ENCODE measurements around the gene MAPK6.
A peak's percentile ranks its signal among the peaks of the same experiment; 100 is the strongest.

MAPK6 gene

DNA sequence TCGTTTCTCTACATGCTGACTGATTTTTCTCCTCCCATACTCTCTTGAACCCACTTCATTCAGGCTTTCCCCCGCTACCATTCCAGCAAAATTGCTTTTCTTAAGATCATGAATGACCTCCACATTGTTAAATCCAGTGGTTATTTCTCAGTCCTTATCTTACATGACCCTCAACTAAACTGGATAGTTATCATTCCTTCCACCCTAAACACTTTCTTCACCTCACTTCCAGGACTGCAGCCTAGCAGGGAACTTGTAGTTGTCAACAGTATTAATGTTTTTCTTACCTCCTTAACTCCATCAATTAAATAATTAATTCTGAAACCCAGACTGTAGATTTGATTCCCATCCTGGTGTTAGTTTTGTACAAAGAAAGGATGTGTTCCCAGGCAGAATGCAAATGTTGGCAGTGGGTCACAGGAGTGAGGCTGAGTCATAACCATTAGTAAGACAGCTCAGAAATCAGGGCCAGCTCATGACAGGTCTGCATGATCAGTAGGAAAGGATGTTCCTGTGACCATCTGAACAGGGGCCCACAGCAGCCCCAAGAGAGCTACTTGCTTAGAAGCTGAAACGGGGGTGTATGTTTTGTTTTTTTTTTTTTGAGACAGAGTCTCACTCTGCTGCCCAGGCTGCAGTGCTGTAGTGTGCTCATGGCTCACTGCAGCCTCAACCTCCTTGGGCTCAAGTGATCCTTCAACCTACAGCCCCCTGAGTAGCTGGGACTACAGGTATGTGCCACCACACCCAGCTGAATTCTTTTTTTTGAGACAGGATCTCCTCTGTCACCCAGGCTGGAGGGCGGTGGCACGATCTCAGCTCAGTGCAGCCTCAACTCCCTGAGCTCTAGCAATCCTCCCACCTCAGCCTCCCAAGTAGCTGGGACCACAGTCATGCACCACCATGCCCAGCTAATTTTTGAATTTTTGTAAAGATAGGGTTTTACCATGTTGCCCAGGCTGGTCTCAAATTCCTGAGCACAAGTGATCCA, 84.5 kb downstream of the MAPK6 start:
- DNase-seq: peak; percentile 91 to 95 (median 94)

DNA sequence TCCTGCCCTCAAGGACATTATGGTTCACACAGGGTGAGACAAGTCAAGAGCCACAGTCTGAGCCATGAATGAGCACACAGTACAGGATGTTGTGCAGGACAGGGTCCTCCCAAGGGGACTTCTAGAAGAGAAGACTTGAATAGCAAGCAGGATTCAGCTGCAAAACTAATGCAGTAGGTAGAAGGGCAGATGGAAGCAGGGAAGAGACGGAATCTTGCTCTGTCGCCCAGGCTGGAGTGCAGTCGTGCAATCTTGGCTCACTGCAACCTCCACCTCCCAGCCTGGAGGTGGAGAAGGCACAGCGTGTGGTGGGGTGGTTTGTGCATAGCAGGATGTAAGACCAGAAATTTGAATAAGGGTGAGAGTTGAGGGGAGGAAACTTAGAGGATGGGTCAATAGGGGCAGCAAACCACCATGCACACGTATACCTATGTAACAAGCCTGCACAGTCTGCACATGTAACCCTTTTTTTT, 85.5 kb downstream of the MAPK6 start:
- DNase-seq: no peak

DNA sequence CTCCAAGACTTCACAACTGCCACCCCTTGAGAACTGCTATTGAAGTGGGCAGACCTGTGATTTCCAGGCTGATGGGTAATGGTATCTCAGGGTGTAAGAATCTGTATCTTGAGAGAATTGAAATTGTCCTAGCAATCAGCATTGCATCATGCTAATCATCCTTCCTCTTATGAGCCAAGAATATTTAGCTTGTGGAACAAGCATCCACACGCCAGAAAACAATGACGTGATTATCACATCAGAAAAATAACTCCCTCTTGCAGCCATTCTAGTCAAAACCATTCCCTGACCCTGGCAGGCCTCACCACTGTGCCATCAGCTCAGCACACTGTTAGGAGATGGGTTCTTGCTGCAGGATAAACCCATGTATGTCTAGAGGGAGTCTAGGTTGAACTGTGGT, 86.8 kb downstream of the MAPK6 start:
- peak; percentile 65 to 82 (median 81) for DNase-seq

DNA sequence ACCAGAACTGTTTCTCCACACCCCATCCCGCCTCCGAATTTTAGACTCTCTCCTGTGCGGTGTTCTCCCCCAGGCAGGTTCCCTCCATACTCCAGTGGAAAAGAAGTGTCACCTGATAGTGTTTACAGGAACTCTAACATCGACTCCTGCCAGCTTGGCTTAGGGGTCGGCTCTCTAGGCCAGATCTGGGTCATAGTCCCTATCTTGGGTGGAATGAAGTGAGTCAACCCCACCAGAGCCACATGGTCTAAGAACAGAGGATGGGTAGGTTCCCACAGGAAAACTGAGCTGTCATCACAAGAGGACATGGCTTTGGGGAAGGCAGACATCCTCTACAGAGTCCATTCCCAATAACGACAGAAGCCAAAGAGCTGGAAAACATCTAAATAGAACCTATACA, 87.6 kb downstream of the MAPK6 start:
- no peak for DNase-seq

DNA sequence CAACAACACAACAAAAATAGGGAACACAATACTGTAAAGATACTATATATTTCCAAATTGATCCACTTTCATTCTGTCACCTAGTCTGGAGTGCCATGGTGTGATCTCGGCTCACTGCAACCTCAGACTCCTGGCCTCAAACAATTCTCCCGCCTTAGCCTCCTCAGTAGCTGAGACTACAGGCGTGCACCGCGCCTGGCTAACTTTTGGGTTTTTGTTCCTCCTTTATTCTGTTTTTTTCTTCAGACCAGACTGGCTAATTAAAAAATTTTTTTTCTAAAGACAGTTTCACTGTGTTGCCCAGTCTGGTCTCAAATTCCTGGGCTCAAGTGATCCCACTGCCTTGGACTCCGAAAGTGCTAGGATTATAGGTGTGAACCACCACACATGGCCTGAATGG, 88.2 kb downstream of the MAPK6 start:
- DNase-seq: no peak

DNA sequence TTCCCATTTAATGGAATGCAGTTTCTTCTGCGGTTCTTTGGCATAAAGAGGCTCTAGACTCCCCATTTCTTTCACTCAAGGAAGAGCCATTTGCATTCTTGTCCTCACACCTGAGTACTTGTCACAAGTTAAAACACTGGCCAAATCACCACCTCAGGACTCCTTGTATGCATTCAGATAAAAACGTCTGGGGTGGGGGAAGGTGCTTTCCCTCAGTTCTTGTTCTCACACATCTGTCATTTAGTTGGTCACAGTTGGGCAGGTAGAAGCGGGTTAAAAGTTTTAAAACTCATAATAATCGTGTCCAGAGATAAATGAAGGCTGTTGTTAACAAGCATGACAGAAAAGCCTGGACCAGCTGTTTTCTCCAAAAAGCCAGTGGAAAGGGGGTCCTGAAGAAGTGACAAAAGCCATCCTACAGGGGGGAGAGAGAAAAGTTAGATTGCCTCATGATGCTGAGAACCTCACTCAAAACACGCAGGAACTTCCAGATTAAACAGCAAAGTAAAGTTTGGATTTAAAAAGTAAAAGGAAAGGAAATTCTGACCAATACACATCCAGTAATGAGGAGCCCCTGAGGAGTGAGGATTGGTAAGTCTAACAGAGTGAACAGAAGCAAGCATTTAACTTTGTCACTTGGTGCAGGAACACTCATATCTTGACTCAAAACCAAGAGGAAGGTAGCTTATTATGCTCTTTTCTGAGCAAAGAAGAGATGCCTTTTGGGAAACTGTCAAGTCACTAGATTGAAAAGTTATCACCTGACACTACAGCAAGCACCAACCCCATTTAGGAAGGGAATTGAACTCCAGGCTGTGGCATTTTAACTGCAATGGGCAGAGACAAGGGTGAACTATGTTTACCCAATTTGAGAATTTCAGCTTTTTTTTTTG, 90.8 kb downstream of the MAPK6 start:
- DNase-seq: no peak

DNA sequence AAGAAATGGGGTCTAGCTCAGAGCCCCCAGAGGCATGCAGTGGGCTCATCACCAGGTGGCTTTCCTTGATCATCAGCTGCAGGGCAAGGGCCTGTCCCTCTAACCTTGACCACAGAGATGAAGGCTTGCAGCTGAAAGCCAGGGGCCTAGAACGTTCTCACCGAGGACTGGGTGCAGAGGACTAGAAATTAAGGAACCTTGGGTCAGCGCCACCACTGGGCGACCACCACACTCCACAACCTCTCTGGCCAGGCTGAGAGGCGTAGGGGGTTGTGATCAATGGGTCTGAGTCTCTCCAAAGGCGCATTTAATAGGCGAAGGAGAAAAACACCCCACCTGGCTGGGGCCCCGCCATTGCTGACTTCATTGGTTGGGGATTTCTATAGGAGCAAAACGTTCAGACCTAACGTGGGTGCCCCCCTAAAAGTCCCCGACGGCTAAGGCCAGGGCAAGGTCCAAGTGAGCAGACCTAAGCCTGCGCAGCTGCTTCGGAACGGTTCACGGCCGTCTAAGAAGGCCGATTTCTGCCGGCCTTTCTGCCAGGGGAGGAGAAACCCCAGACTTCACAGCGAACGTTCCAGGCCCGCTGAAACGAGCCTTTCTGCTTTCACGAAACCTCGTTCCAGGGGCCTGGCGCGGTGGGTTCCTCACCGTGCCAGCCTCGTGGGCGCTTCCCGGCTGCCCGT, 92.6 kb downstream of the MAPK6 start:
- no peak for DNase-seq

DNA sequence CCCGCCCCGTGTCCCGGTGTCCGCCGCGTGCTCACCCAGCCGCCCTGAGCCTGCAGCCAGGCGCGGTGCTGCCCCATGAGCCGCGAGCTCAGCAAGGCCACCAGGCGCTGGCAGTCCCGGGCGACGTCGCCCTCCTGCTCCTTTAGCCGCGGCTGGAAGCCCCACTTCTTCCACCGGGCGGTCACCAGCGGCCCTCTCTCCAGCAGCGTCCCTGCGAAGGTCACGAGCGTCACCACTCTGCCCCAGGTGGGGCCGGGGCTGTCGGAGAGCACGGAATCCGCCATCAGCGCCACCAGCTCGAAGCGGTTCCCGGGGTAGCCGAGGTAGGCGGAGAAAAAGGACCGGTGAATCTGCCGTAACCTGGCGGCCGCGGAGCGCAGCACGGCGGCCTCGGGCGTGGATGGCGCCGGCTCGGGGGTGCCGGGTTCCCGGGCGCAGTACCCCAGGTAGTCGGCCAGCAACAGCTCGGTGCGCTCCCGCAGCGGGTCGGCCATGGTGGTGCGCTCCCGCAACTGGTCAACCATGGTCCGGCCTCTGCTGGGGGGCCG, 93.3 kb downstream of the MAPK6 start:
- DNase-seq: peak in 1 of 3 donors; percentile 61

DNA sequence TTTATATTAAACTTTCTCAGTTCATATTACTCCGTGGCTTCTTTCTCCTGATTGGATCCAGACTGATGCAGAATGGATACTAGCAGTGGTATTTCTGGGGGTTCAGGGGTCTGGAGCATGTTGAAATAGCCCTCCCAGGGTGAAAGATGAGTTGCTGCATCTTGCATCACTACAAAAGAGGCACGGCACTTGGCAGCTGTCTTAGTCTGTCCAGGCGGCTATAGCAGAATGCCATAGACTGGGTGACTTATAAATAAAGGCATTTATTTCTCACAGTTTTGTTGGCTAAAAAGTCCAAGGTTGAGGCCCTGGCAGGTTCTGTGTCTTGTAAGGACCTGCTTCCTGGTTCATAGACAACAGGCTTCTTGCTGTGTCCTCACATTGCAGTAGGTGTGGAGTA, 94.2 kb downstream of the MAPK6 start:
- no peak for DNase-seq

DNA sequence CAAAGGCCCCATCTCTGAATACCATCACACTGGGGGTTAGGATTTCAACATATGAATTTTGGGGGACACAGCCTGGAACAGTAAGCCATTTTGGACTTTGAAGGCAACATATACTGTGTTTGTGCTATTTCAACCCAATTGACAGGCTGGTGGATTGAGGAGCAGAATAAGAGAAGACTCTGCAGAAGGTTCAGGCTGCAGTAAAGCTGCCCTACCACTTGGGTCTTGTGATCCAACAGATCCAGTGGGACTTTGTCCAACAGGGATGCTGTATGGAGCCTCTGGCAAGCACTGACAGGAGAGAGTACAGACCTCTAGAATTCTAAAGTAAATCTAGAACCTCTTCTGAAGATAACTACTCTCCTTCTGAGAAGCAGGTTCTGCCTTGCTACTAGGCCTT, 94.7 kb downstream of the MAPK6 start:
- DNase-seq: no peak

DNA sequence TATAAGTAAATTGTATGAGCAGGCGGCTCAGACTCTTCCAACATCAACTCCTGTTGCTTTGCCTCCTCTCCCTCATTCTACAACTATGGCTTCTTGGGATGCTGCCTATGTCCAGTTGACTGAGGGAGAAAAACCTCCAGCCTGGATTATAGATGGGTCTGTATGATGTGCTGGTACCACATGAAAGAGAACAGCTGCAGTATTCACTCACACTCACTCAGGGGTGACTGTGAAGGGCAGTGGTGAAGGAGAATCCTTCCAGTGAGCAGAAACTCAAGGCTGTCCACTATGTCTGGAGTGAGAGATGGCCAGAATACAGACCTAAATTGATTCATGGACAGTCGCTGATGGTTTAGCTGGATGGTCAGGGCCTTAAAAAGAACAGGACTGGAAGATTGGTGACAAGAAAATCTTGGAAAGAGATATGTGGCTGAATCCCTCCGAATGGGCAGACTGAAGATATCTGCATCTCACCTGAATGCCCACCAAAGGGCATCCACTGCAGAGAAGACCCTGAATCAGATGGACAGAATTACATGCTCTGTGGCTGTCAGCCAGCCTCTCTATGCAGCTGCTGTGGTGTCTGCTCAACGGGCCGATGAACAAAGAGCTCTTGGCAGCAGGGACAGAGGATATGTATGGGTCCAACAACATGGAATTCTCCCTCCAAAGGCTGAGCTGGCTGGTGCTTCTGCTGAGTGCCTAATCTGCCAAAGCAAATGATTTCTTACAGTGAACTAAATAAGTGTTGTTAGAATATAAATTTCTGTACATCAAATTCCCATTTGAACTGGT, 95.4 kb downstream of the MAPK6 start:
- no peak for DNase-seq

DNA sequence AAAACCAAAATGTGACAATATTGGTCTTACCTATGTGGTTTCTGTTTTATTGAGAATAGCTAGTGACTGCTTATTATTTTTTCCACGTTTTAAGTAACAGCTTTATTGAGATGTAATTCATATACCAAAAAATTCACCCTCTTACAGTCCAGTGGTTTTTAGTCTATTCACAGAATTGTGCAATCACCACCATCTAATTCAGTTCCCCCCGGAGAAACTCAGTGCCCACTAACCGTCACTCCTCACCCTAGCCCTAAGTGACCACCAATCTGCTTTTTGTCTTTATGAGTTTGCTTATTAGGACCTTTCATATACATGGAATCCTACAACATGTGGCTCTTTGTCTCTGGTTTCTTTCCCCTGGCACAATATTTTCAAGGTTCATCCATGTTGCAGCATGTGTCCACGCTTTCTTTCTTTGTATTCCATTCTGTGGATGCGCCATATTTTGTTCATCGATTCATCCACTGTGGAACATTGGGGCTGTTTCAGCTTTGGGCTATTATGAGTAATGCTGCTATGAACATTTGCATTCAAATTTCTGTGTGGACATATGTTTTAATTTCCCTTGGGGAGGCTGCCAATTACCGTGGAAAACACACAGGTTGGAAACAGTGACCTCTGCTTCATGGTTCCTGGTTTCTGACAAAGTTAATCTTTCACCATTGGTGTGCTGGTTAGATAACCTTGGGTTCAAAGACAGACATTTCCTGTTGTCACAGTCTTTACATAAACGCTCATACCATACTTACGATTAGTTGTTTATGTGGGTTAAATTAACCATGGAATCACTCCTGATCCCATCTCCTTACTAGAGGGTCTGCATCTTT, 96.8 kb downstream of the MAPK6 start:
- peak in 1 of 3 donors; percentile 53 for DNase-seq
